H1 (cell line): ENCODE results near the gene NEK11. TPM values are rescaled to one million over a fixed set of nuclear protein-coding genes. Genes with fewer than 3 reads are reported as not detected.

Experiments
- CTCF ChIA-PET: fragments of 300-600 bp; sonication (Branson Sonifier 250); formaldehyde crosslinking; loops from one replicate; lab custom pipeline; 2021; ENCODE audit not compliant: partially characterized antibody; lab: Charles Lee
- POLR2A ChIA-PET: fragments of 300-600 bp; sonication (Branson Sonifier 250); formaldehyde crosslinking; loops from one replicate; lab custom pipeline; 2021; ENCODE audit warnings: inconsistent platforms; ENCODE audit not compliant: partially characterized antibody; lab: Charles Lee
- DNase-seq, 2 experiments: peaks; one replicate each; pipeline versions ENCODE4 v3.0.0 to v3.0.0-alpha.2; 2010 to 2022; ENCODE audit warnings: low spot score in 2 of 2, low read depth in 1 of 2, mixed read lengths in 1 of 2
- FAIRE-seq: peaks from 2 replicates; lab custom pipeline; 2011; peaks lifted over from hg19 to GRCh38; lab: Jason Lieb, UNC
- H2AFZ ChIP-seq: 2 replicates; pipeline ENCODE4 v1.8.1; 2012; ENCODE audit warnings: low read length, inconsistent platforms
- H2AK5ac ChIP-seq: 2 replicates; pipeline ENCODE4 v1.6.1; 2013; ENCODE audit warnings: low read depth, low read length
- H2BK120ac ChIP-seq: replicated peaks from 2 replicates; pipeline ENCODE3; 2013; ENCODE audit warnings: low read depth, low read length, inconsistent platforms
- H2BK12ac ChIP-seq: 2 replicates; pipeline ENCODE4 v1.6.1; 2013; ENCODE audit warnings: low read depth, low read length
- H2BK15ac ChIP-seq: 2 replicates; pipeline ENCODE4 v1.6.1; 2013; ENCODE audit warnings: low read length
- H2BK20ac ChIP-seq: 2 replicates; pipeline ENCODE4 v1.6.1; 2013; ENCODE audit warnings: low read length
- H2BK5ac ChIP-seq: 2 replicates; pipeline ENCODE4 v1.6.1; 2013; ENCODE audit warnings: low read depth, low read length
- H3K14ac ChIP-seq: 2 replicates; pipeline ENCODE4 v1.6.1; 2013; ENCODE audit warnings: inconsistent platforms; ENCODE audit not compliant: insufficient read length
- H3K18ac ChIP-seq: 2 replicates; pipeline ENCODE4 v1.6.1; 2013; ENCODE audit warnings: low read length; ENCODE audit errors: extremely low read depth
- H3K23ac ChIP-seq: 2 replicates; pipeline ENCODE4 v1.6.1; 2013; ENCODE audit warnings: inconsistent platforms; ENCODE audit not compliant: insufficient read length
- H3K23me2 ChIP-seq: 2 replicates; pipeline ENCODE4 v1.6.1; 2013; ENCODE audit warnings: low read depth, low read length
- H3K27ac ChIP-seq: 2 replicates; pipeline ENCODE4 v1.6.1; 2011; ENCODE audit warnings: low read depth, low read length, inconsistent platforms
- H3K27me3 ChIP-seq, 4 experiments: replicated peaks in 1 of 4; 1 replicate in 1 of 4; 2 replicates in 3 of 4; pipeline versions ENCODE4 v1.6.1 to v1.8.1; 2011 to 2013; ENCODE audit warnings: low read length in 3 of 4, mild to moderate bottlenecking in 3 of 4, inconsistent platforms in 2 of 4, mixed read lengths in 2 of 4, moderate library complexity in 1 of 4; ENCODE audit not compliant: control insufficient read depth in 3 of 4, insufficient read depth in 3 of 4; ENCODE audit errors: extremely low read depth in 1 of 4
- H3K36me3 ChIP-seq, 4 experiments: 2 replicates each; pipeline versions ENCODE4 v1.6.1 to v1.8.1; 2011 to 2013; ENCODE audit warnings: mild to moderate bottlenecking in 4 of 4, low read length in 3 of 4, moderate library complexity in 2 of 4, control low read depth in 1 of 4, inconsistent platforms in 1 of 4; ENCODE audit not compliant: insufficient read depth in 4 of 4, control insufficient read depth in 2 of 4
- H3K4ac ChIP-seq: replicated peaks from 2 replicates; pipeline ENCODE3; 2013; ENCODE audit warnings: low read length, low read depth, mixed read lengths, inconsistent platforms; ENCODE audit not compliant: insufficient read length
- H3K4me1 ChIP-seq, 4 experiments: replicated peaks in 1 of 4; 1 replicate in 1 of 4; 2 replicates in 3 of 4; pipeline versions ENCODE4 v1.6.1 to v1.8.1; 2011 to 2013; ENCODE audit warnings: low read length in 3 of 4, inconsistent platforms in 2 of 4, mixed read lengths in 1 of 4; ENCODE audit not compliant: insufficient read depth in 4 of 4, control insufficient read depth in 3 of 4
- H3K4me2 ChIP-seq, 2 experiments: 2 replicates each; pipeline versions ENCODE4 v1.6.1 to v1.8.1; 2011 to 2013; ENCODE audit warnings: low read depth in 2 of 2, low read length in 2 of 2, control low read depth in 1 of 2, inconsistent platforms in 1 of 2, mild to moderate bottlenecking in 1 of 2; ENCODE audit not compliant: insufficient read depth in 1 of 2
- H3K4me3 ChIP-seq, 4 experiments: fragments of 200-600, 300-600 bp in 1 of 4; sonication (generic), shearing (Covaris generic), sonication (Bioruptor Twin) in 1 of 4; 2 replicates each; pipeline versions ENCODE4 v1.5.1 to v1.8.1; 2011 to 2016; ENCODE audit warnings: low read length in 4 of 4, low read depth in 3 of 4, control low read depth in 2 of 4, inconsistent platforms in 2 of 4, mild to moderate bottlenecking in 2 of 4, mixed read lengths in 1 of 4, moderate library complexity in 1 of 4; ENCODE audit not compliant: insufficient read depth in 2 of 4; ENCODE audit errors: extremely low read depth in 1 of 4
- H3K56ac ChIP-seq: replicated peaks from 2 replicates; pipeline ENCODE3; 2013; ENCODE audit warnings: low read depth, mild to moderate bottlenecking, mixed read lengths, low read length, inconsistent platforms; ENCODE audit not compliant: insufficient read length
- H3K79me1 ChIP-seq: 2 replicates; pipeline ENCODE4 v1.6.1; 2013; ENCODE audit warnings: low read depth, low read length, control low read depth
- H3K79me2 ChIP-seq, 2 experiments: 2 replicates each; pipeline versions ENCODE4 v1.6.1 to v1.8.1; 2012 to 2013; ENCODE audit warnings: low read length in 2 of 2, mild to moderate bottlenecking in 2 of 2, inconsistent platforms in 1 of 2; ENCODE audit not compliant: insufficient read depth in 2 of 2, control insufficient read depth in 1 of 2
- H3K9ac ChIP-seq, 4 experiments: replicated peaks in 1 of 4; 1 replicate in 1 of 4; 2 replicates in 3 of 4; pipeline versions ENCODE4 v1.6.1 to v1.8.1; 2011 to 2013; ENCODE audit warnings: low read depth in 3 of 4, low read length in 3 of 4, control low read depth in 2 of 4, mild to moderate bottlenecking in 2 of 4, moderate library complexity in 2 of 4, inconsistent platforms in 1 of 4; ENCODE audit errors: extremely low read depth in 1 of 4
- H3K9me3 ChIP-seq, 2 experiments: 2 replicates each; pipeline versions ENCODE4 v1.6.1 to v1.8.1; 2012 to 2013; ENCODE audit warnings: mild to moderate bottlenecking in 2 of 2, moderate library complexity in 2 of 2, control low read depth in 1 of 2, inconsistent platforms in 1 of 2, low read depth in 1 of 2, low read length in 1 of 2, mixed read lengths in 1 of 2; ENCODE audit not compliant: insufficient read depth in 2 of 2
- H4K20me1 ChIP-seq, 2 experiments: replicated peaks in 1 of 2; 2 replicates each; pipeline versions ENCODE3 to v1.8.1; 2011 to 2013; ENCODE audit warnings: inconsistent platforms in 2 of 2, low read length in 2 of 2, mild to moderate bottlenecking in 1 of 2; ENCODE audit not compliant: insufficient read depth in 2 of 2, control insufficient read depth in 1 of 2
- H4K5ac ChIP-seq: 2 replicates; pipeline ENCODE4 v1.6.1; 2013; ENCODE audit warnings: low read length, low read depth, mixed read lengths, inconsistent platforms; ENCODE audit not compliant: insufficient read length
- H4K8ac ChIP-seq: 2 replicates; pipeline ENCODE4 v1.8.0; 2013; ENCODE audit warnings: mild to moderate bottlenecking, moderate library complexity, low read length, inconsistent platforms; ENCODE audit not compliant: insufficient read depth; ENCODE audit errors: extremely low read depth
- H4K91ac ChIP-seq: replicated peaks from 2 replicates; pipeline ENCODE3; 2013; ENCODE audit warnings: low read length, mixed read lengths, inconsistent platforms; ENCODE audit not compliant: insufficient read length
- ASH2L ChIP-seq: fragments of 200-600, 300-600 bp; sonication (generic); IDR thresholded peaks from one replicate; pipeline ENCODE4 v1.7.1; 2017; ENCODE audit warnings: low read length
- WGBS, 2 experiments: shearing (Covaris generic) in 1 of 2; methylation state at CpG; one replicate each; pipeline versions ENCODE4 v1.1.6 to v1.1.7; 2013 to 2015; ENCODE audit warnings: low lambda C conversion rate in 2 of 2, mixed read lengths in 2 of 2, inconsistent platforms in 1 of 2, low coverage in 1 of 2, missing lambda C conversion rate in 1 of 2; ENCODE audit not compliant: insufficient replicate concordance in 2 of 2, insufficient coverage in 1 of 2, insufficient read length in 1 of 2; ENCODE audit errors: extremely low coverage in 1 of 2, missing lambda C conversion rate in 1 of 2; 5-methylcytosine and 5-hydroxymethylcytosine counted together
- polyA plus RNA-seq, 7 experiments: library from polyadenylated mRNA; depleted of rRNA in 3 of 7; stranded (reverse) in 5 of 7; unstranded in 2 of 7; fragments of >200 nt in 5 of 7; fragments of 200-250 nt in 2 of 7; gene quantifications; 1 replicate in 5 of 7; 2 replicates in 1 of 7; 4 replicates in 1 of 7; pipeline versions ENCODE4 v1.2.1 to v1.2.3, GENCODE V29; 2011 to 2013; ENCODE audit warnings: missing spikeins in 2 of 7, mixed read lengths in 2 of 7
- total RNA-seq: library from RNA; stranded (reverse); fragmentation: NEBNext Ultra II Directional; extraction: Animal tissue kit (Norgen Biotek cat#: 25700); gene quantifications from 2 replicates; pipeline ENCODE4 v1.2.1, GENCODE V29; 2021

Gene NEK11
- total and polyA plus RNA-seq, 2 of the 8 experiments (the other 6 are each of a cell fraction or from before 2014, with no cell fraction given): 0.60 TPM; not detected in 1

DNA sequence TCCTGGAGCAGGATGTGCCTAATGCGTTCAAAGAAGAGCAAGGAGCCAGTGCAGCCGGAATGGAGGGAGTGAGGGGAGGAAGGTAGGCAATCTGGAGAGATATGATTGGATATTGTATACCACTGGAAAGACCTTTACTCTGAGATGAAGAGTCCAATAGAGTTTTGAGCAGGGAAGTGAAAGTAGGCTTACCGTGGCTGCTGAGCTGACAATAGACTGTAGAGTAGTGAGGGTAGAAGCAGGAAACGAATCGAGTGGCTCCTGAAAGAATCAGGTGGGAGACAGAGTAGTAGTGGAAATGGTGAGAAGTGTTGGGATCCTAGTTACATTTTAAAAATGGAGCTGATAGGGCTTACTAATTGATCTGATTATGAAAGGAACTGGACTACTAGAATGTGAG, 303.1 kb downstream of the NEK11 start:
- Histone ChIP-seq H3K27ac (no peak overlapping the region), H2BK120ac (no peak overlapping the region), H3K4ac (no peak overlapping the region), H3K23me2 (no peaks in the 10 kb centered on the region), H3K79me2 (no peaks in the 10 kb centered on the region), H4K5ac (no peak overlapping the region), H4K20me1 (no peaks in the 10 kb centered on the region), H4K91ac (peak overlapping the region; percentile 54), H3K9ac (no peak overlapping the region), H2BK12ac (no peak overlapping the region), H4K8ac (no peak overlapping the region), H3K36me3 (no peaks in the 10 kb centered on the region), H3K14ac (no peak overlapping the region), H2BK5ac (no peak overlapping the region), H2AK5ac (no peak overlapping the region), H3K4me2 (no peak overlapping the region), H3K23ac (no peak overlapping the region), H3K9me3 (no peaks in the 10 kb centered on the region; a peak in 1 of 4 replicates), H3K27me3 (no peaks in the 10 kb centered on the region; a peak in 1 of 7 replicates), H3K4me3 (no peak overlapping the region), H3K4me1 (peaks cover 0 to 3% (median 0%) of the 10 kb centered on the region in 4 experiments; a peak in 3 of 7 replicates), H3K79me1 (no peaks in the 10 kb centered on the region), H2BK15ac (no peak overlapping the region), H3K18ac (no peak overlapping the region), H3K56ac (no peak overlapping the region), H2AFZ (no peak overlapping the region), H2BK20ac (no peak overlapping the region)
- ChIA-PET CTCF (no interaction called here), POLR2A (interaction anchor here (1.4 kb wide), 1 partner anchor 13 kb away, joined by 3 read pairs; no protein-coding TSS in a partner anchor)
- FAIRE-seq (no peak), DNase-seq (no peak)
- WGBS, 2 experiments: 94% methylated on average over 5 of the region's 5 CpGs; no CpG with 5 or more reads in 1 of the 2 experiments
- TF ChIP-seq ASH2L: no peak
